Kidney tubule cell (primary cell): Measurements from ENCODE around the gene SLC7A5.

Experiments
- DNase-seq: peaks from one replicate; pipeline ENCODE4 v3.0.0-alpha.2; 2018; ENCODE audit warnings: low spot score

SLC7A5 gene

DNA sequence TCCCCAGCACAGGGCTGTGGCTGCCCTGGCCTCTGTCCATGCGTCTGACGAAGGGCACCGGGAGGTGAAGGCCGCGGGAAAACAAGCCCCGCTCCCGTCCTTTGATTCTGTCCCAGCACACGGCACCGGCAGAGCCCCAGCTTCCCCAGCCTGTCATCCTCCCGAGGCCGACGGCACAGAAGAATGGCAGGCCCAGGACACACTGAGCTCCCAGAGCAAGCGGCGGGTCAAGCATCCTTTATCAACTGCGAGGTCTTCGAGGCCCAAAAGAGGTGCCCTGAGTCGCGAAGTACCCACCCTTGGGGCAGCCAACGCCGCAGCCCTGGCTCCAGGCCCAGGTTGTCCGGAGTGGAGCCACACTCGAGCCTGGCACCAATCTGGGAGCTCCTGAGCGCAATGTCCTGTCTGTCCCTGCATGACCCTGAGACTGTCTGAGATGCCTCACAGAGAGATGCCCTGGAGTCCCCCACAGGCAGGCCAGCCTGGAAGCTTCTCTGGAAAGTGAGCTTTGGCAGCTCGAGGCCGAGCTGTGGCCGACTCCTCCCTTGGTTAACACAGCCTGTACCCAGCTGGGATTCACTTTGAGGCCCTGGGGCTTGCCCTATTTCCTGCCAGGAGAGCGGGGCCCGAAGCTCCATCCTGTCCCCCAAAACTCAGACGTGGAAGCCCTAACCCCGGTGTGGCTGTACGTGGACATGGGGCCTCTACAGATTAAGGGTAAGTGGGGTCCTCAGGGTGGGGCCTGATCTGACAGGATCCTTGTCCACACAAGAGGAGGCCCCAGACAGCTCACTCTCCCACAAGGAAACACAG, 23.3 kb downstream of the SLC7A5 start:
- DNase-seq, result no peak

- DNase-seq, result no peak
These were observed 24.1 kb downstream of the SLC7A5 start for GRCh38 chr16:87845213-87845612.

DNA sequence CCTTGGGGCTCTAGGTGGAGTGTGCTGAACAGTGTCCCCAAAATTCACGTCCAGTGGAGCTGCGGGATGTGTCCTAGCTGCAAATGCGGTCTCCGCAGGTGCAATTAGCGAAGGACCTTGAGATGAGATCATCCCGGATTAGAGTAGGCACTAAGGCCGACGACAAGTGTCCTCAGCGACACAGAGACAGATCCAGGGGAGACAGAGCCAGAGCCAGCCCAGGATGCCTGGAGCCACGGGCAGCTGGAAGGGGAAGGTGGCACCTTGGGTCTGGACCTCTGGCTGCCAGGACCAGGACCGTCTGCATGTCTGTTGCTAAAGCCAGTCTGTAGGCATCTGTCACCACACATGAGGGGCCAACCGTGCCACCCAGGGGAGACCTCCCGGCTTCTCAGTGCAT, 24.5 kb downstream of the SLC7A5 start:
- DNase-seq, result no peak

DNA sequence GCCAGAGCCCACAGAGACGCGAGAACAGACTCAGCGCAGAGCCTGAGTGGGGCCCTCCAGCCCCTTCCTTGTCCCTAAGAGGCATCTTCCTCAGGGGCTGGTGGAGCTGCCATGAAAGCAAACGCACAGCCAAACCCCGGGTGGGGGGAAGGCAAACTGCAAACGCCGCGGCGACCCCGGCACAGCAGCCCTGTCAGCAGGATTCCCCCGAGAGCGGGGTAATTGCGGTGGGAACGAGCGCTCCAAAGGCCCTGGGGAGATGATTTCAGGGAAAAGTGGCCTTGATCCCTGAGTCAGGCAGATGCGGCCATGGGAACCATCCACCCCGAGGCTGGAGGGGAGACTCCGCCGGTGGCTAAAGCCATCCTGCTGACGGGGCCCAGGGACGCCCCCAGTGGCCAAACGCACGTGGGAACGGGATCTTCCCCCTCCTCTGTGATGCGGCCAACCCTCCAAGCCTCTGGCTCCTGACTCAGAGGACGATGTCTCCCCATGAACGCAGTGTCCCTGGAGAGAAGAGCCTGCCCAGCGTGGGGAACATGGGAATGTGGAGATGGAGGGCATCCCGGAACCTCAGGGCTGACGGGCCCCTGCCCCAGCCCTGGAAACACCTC, 25.1 kb downstream of the SLC7A5 start:
- DNase-seq, result no peak

DNA sequence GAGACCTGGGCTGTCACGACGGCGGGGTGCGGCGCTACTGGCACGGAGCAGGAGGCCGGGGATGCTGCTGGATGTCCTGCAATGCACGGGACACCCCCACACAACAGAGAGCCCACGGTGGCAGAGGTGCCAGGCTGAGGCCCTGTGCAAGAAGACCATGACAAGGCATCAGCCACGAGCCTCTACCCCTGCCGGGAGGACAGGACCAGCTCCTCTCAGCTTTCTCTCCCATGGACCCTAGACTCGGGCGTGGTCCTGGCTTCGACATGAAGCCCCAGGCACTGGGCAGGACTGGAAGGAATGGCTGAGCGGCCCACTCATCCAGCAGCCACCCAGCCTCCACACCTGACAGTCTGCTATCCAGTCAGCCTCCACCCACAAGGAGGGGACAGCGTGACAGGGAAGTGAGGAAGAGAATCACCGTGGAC, 25.6 kb downstream of the SLC7A5 start:
- DNase-seq, result no peak

- no peak for DNase-seq
These were observed 27.0 kb downstream of the SLC7A5 start for GRCh38 chr16:87842209-87842869.

DNA sequence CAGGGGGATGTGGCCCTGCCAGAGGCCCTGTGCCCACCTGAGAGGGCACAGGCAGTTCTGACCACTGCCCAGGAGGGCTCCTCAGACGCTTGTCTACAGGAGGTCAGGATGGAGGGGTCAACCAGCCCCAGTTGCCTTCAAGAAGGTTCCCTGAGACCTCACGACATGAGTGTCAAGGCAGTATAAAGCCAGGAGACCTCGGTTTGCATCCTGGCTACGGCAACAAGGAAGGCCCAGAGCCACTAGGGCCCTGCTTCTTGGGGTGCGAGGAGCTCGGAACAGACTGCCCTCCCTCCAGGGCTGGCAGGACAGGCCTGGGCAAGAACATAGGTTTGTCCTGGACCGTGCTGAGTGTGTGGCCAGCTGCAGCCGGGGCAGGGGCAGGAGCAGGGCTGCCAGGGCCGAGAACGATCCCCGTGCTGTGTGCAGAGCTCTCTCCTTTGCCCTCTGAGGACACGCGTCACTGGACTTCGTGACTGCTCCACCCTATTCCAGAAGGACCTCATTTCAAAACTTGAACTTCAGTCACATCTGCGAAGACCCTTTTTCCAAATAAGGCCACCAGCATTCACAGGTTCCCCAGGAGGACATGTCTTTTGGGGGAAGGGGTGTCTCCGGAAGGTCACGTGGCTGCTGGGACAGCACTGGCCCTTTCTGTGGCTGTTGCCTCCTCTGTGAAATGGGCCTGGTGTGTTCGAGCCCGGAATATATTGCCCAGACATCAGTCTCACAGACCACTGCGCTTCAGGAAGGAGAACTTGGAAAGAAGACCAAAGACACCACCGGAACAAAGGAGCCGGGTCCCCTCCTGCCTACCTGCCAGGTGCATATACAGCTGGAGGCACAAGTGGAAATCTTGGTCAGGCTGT, 27.7 kb downstream of the SLC7A5 start:
- no peak for DNase-seq

- no peak for DNase-seq
These were observed 28.9 kb downstream of the SLC7A5 start for GRCh38 chr16:87840271-87840978.

DNA sequence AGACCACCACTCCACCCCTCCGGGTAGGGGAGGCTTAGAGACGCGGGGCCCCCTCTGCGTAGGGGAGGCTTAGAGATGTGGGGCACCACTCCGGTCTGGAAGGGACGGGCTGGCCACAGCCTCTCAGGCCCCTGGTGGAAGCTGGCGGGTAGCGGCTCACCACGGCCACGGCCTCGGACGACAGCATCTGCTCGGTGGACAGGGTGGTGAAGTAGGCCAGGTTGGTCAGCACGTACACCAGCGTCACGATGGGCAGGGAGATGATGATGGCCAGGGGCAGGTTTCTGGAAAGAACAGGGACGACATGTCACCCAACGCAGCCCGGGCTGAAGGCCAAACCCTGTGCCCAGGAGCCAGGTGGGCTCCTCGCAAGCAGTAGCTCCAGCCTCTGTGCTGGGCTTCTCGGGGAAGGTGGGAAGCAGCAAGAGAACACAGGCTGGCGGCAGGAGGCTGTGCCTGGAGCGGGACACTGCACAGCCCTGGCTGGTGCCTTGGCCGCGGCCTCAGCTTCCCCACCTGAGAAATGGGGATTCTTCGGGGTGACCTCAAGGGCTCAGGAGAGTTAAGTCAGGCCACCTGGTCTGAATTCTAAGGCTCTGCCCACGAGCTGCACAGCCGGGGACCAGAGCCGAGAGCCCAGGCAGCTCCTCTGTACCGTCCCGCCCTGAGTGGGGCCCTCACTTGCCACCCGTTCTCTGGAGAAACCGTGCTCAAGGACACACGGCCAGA, 29.6 kb downstream of the SLC7A5 start:
- DNase-seq, result no peak

- DNase-seq, result no peak
These were observed 30.4 kb downstream of the SLC7A5 start for GRCh38 chr16:87838643-87839541.

DNA sequence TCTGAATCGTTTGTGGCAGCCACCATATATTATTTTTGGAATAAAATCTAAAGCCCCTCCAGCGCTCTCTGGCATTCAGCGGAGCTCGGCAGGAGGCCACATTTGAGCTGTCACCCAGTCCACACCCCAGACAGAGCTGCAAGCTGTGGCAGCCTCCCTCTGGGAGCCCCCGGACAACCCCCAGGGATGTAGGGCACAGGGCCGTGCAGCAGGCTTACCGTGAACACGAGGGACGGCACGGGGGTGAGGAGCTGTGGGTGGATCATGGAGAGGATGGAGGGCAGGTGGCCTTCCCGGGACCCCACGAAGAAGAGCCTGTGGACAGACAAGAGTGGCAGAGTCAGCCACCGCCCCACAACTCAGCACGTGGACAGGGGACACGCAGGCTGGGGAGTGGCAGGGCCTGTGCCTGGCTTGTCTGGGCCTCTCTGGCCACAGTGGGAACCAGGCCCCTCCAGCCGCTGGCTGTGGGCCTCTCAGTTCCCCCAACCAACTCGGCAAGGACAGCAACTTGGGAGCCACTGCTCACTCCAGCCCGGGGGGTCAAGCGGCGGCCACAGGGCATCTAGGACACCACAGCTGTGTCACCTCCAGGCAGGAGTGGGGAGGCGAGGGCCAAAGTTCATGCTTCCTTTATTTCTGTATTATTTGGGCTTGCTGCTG, 31.5 kb downstream of the SLC7A5 start:
- DNase-seq, result no peak

DNA sequence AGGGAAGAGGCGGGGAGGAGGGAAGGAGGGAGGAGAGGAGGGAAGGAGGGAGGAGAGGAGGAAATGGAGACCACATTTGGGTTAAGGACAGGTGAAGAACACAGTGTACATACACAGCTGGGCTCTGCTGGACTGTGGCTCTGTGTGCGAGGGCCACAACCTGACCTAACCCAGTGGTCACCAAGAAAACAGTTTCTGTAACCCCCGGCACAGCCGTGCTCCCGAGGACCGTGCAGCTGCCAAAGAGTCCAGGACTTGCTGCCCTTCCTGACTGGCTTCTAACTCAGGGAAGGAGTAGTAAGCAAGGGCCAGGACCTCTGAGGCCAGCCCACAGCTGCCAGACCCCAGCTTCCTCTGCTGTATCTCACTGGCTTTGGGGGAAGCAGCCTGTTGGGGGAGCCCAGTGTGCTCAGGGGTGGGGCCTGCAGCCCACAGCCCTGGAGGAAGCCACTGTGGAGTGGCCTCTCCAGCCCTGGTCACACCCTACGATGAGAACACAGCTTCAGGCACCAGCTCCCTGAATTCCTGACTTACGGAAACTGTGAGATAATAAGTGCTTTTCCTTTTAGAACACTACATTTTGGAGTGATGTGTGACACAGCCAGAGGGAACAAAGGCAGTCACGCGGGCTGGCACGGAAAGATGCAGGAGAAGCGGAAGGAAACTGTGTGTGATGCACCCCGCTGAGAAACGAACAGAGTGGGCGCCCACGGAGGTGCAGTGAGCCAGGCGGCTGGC, 32.3 kb downstream of the SLC7A5 start:
- DNase-seq, result no peak

GRCh38 chr16:87836346-87836843, 32.9 kb downstream of the SLC7A5 start:
- DNase-seq, result no peak

DNA sequence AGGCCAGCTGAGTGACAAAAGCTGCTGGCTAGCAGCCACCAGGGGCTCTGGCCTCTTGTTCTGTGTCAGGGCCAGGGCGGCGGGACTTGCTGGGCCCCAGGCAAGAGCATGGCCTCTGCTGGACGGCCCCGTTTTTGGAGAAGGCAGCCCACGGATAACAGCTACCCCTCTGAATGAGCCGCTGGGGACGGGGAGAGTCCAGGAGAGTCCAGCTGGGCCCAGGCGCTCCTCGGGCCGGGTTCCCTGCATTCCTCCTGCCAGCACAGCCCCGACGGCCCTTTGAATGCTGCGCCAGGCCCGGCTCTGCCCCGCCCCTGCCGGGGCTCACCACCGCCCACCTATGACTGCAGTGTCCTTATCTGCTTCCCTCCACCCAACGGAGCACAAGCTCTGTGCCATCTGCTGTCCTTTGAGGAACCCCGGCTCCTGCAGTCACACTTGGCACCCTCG, 33.4 kb downstream of the SLC7A5 start:
- DNase-seq, result no peak

- DNase-seq, result no peak
These were observed 34.4 kb downstream of the SLC7A5 start for GRCh38 chr16:87834668-87835473.

GRCh38 chr16:87834005-87834667, 35.2 kb downstream of the SLC7A5 start:
- no peak for DNase-seq

GRCh38 chr16:87833548-87833947, 35.8 kb downstream of the SLC7A5 start:
- DNase-seq, result no peak
